Airway epithelial cell (primary cell): ENCODE data around the gene TANGO6. TPM values are rescaled to one million over a fixed set of nuclear protein-coding genes. Genes with fewer than 3 reads are reported as not detected.

Experiments used
- total RNA-seq: library from RNA; depleted of rRNA; stranded (reverse); fragments of >200 nt; gene quantifications from 2 replicates; pipeline ENCODE4 v1.2.3, GENCODE V29; 2015

TANGO6 gene
- 9.0 and 11.9 TPM in 2 replicates for total RNA-seq

DNA sequence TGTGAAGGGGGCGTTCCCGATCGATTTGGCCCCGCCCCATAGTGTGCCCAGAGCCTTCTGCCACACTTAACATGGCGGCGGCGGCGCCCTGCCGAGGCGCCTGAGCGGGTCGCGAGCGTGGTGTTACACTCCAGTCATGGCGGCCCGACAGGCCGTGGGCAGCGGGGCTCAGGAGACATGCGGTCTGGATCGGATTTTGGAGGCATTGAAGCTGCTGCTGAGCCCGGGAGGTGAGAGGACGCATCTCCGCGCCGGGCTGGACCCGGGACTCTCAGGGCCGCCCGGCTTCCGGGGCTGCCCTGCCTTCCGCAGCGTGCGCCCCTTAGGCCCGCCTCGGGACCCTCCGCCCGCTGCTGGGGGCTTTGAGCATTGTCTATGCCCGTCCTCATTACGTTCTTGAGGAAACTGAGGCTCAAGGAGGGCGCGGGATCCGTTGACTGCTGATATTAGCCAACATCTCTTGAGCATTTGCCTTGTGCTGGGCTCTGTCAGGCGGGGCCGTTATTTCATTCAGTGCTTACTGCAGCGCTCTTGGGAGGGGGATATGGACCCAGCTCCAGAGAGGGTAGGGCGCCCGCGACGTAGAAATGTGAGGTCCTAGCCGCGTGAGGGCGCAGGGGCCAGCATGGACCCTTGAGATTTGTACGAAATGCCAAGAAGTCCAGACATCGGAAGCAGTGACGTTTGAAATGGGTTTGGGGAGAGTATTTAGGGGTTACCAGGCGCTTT is at the start of gene TANGO6:
Gene TANGO6, plus strand, starts transcription at position 50 of the 729 bp plus-strand sequence. Its CDS starts 87 bp downstream, at position 137.

DNA sequence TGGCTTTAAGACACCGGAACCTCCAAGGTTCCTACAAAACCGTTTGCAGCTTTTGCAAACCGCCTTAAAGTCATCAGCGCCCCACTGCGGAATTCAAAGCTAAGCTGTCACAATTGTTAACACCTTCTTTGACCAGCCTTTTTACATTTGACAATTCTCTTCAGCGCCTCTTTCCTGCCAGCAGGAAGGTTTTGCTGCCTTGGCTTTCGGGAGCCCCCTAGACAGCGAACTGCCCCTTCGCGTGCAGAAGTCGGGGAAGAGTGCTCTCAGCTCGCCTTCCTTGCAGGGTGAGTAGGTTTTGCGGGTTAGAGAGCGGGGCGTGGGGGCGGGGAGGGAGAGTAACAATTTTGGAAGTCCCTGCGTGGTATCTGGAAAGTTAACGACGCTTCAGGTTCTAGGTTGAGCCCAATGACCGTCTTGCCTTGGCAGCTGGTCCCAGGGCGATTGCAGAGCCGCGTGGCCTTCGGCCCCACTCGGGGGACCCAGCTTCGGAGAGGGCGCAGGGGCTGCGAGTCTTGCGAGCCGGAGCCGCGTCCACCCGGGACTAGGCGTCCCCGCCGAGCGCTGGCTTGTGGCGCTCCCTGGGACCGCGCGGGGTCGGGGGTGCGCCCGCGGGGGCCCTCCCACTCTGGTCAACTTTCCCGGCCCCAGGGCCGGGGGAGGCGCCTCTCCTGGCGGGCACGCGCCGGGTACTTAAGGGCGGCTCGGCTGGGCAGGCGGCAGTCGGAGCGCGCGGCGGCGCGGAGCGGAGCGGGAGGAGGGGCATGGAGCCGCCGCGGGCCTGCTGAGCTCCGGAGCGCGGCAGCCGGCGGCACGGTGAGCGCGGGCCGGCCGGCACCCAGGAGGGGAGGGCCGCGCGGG is 262.4 kb downstream of the TANGO6 start, which contains the start of gene HAS3:
Gene HAS3, plus strand, starts transcription at position 153 of the 861 bp plus-strand sequence. CDS start 3,743 bp downstream, outside the sequence.

DNA sequence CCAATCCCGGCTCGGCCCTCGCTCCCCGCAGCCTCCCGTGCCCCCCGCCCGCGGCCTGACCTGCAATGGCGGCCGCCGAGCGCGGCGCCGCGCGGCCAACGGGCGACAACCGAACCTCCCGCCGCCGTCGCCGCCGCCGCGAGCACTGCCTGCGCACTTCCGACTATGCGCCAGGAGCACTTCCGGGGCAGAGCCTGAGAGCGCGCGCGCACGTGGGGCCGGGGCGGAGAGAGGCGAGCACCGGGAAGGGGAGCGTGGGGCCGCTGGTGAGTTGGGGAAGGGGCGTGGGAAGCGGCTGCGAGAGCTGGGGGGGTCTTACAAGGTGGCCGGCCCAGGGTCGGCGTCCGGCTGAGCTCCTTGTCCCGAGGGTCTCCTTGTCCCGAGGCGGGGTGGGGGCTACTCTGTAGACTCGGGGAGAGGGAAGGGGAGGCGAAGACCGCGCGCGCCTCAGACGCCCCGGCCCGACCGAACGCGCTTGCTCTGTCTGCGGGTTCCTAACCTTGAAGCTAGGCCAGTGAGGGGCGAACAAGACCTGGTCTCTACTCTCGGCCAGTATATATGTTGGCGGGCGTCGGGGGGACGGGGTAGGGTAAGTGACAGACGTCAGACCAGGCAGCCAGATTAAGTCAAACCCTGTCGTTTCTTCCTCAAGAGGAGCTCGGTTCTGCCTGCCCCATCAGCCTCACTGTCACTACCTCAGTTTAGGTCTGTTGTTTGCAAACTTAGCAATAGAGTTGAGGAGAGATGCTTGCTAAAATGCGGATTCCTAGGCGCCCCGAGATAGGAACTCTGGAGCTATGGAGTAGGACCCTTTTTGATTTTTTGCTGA is 289.3 kb downstream of the TANGO6 start, which contains the start of the genes CHTF8 and UTP4:
Gene CHTF8, minus strand, starts transcription at position 165 of the 829 bp plus-strand sequence. CDS start 11,130 bp downstream, outside the sequence.
Gene UTP4, plus strand, starts transcription at position 226 of the 829 bp plus-strand sequence. CDS start 811 bp downstream, outside the sequence.

Other genes with a start within 250 kb of the TANGO6 start
- 567 and 645 TPM in 2 replicates for gene CDH3, start 198.2 kb upstream of the TANGO6 start, total RNA-seq
- 224 and 265 TPM in 2 replicates for gene CDH1, start 106.2 kb upstream of the TANGO6 start, total RNA-seq